Astrocyte (in vitro differentiated cells and primary cell): ENCODE results near the gene FTO. TPM values are rescaled to one million over a fixed set of nuclear protein-coding genes. Genes with fewer than 3 reads are reported as not detected.
A peak's percentile ranks its signal among the peaks of the same experiment; 100 is the strongest.

ENCODE experiments used
- DNase-seq: peaks from one replicate; pipeline ENCODE4 v3.0.0-alpha.2; 2010; ENCODE audit warnings: low read depth
- FAIRE-seq: peaks from 2 replicates; lab custom pipeline; 2011; peaks lifted over from hg19 to GRCh38; lab: Jason Lieb, UNC
- H2AFZ ChIP-seq: 2 replicates; pipeline ENCODE4 v1.6.0; 2012; ENCODE audit warnings: low read depth, low read length, inconsistent platforms
- H3K27ac ChIP-seq: 2 replicates; pipeline ENCODE4 v1.5.1; 2011; ENCODE audit warnings: low read depth, low read length, inconsistent platforms
- H3K27me3 ChIP-seq: 2 replicates; pipeline ENCODE4 v1.6.0; 2011; ENCODE audit warnings: low read length, inconsistent platforms; ENCODE audit not compliant: insufficient read depth
- H3K36me3 ChIP-seq: 2 replicates; pipeline ENCODE4 v1.5.1; 2011; ENCODE audit warnings: low read length, inconsistent platforms; ENCODE audit not compliant: insufficient read depth
- H3K4me1 ChIP-seq: 2 replicates; pipeline ENCODE4 v1.5.1; 2011; ENCODE audit warnings: low read length, inconsistent platforms; ENCODE audit not compliant: insufficient read depth
- H3K4me2 ChIP-seq: 2 replicates; pipeline ENCODE4 v1.6.0; 2012; ENCODE audit warnings: low read length, inconsistent platforms
- H3K4me3 ChIP-seq: 2 replicates; pipeline ENCODE4 v1.5.1; 2011; ENCODE audit warnings: low read depth, mild to moderate bottlenecking, low read length, inconsistent platforms; ENCODE audit not compliant: insufficient read depth
- H3K79me2 ChIP-seq: 2 replicates; pipeline ENCODE4 v1.6.0; 2012; ENCODE audit warnings: mild to moderate bottlenecking, low read length, inconsistent platforms; ENCODE audit not compliant: insufficient read depth
- H3K9ac ChIP-seq: 2 replicates; pipeline ENCODE4 v1.6.0; 2012; ENCODE audit warnings: mild to moderate bottlenecking, low read length, inconsistent platforms
- H3K9me3 ChIP-seq: 2 replicates; pipeline ENCODE4 v1.5.1; 2012; ENCODE audit warnings: low read depth, mild to moderate bottlenecking, low read length, inconsistent platforms; ENCODE audit not compliant: insufficient read depth
- H4K20me1 ChIP-seq: 2 replicates; pipeline ENCODE4 v1.6.0; 2012; ENCODE audit warnings: low read length, inconsistent platforms; ENCODE audit not compliant: insufficient read depth
- H3K27ac Mint-ChIP-seq: one replicate; pipeline ENCODE4 v1.8.0; 2021; ENCODE audit warnings: mild to moderate bottlenecking, mixed read lengths; ENCODE audit not compliant: unreplicated experiment
- H3K27me3 Mint-ChIP-seq: one replicate; pipeline ENCODE4 v1.8.0; 2021; ENCODE audit warnings: low read depth, mixed read lengths; ENCODE audit not compliant: unreplicated experiment
- H3K36me3 Mint-ChIP-seq: one replicate; pipeline ENCODE4 v1.8.0; 2021; ENCODE audit warnings: low read depth, mixed read lengths; ENCODE audit not compliant: unreplicated experiment
- H3K4me1 Mint-ChIP-seq: one replicate; pipeline ENCODE4 v1.8.0; 2021; ENCODE audit warnings: low read depth, mixed read lengths; ENCODE audit not compliant: unreplicated experiment
- H3K4me3 Mint-ChIP-seq: one replicate; pipeline ENCODE4 v1.8.0; 2021; ENCODE audit warnings: mild to moderate bottlenecking, moderate library complexity, mixed read lengths; ENCODE audit not compliant: unreplicated experiment
- H3K9me3 Mint-ChIP-seq: one replicate; pipeline ENCODE4 v1.8.0; 2021; ENCODE audit warnings: mild to moderate bottlenecking, mixed read lengths; ENCODE audit not compliant: unreplicated experiment
- EZH2 ChIP-seq: IDR thresholded peaks from 2 replicates; pipeline ENCODE4 v1.6.1; 2012; ENCODE audit warnings: mild to moderate bottlenecking, low read length, inconsistent platforms; ENCODE audit not compliant: insufficient read depth
- total RNA-seq: library from RNA; stranded (reverse); gene quantifications from 2 replicates; pipeline ENCODE4 v1.2.1, GENCODE V29; 2021
- TF ChIP-seq, protein P1 (sequence below): IDR thresholded peaks from 2 replicates; pipeline ENCODE4 v1.5.1; 2011; ENCODE audit warnings: low read depth, mild to moderate bottlenecking, inconsistent platforms, low read length, moderate library complexity; ENCODE audit not compliant: insufficient read depth

The FTO gene
- total RNA-seq, 1 donor from 2014 or later, result 73.1 TPM

DNA sequence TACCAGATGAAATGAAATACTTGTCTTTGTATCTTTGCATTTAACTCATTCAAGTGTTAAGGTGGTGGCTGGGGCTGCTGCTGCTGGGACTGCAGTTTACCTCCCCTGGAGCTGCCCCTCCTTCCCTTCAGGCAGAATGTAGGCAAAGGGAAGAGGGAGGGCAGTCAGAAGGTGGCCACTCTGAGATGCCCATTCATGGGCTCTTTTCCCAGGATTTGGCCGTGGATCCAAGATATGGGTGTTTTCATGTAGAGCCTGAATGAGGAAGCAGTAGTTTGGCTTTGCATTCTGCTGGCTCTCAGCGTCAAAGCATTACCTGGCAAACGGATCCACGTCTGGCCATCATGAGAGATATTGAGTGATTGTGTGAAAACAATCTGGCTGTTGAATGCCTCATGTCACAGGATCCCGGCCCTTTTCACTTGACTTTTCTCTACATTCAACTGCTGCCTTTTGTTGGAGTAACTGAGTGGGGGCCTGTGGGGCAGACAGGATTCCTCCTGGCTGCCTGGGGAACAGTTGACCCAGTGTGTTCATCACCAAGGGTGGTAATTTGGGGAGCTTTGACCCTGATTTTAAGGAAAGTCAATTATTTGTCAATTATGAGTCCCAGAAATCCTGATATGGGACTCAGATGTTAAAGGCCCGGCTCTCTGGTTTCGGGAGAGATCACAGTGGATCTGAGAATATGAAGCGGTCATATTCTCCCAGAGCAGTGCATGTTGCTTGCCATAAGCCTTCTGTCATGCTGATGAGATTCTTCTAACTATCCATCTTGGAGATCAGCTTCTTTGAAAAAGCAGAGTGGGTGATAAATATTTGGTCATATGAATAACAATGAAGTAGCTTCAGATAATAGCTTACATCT is 345.9 kb downstream of the FTO start:
- H2AFZ ChIP-seq, result no peak overlapping the region
- H3K27ac Mint-ChIP-seq, result no peak overlapping the region
- no peak overlapping the region for H3K4me3 Mint-ChIP-seq
- no peak overlapping the region for H3K9ac ChIP-seq
- H3K4me1 ChIP-seq, result no peaks in the 10 kb centered on the region
- H3K27me3 Mint-ChIP-seq, result no peaks in the 10 kb centered on the region
- H3K79me2 ChIP-seq, result no peaks in the 10 kb centered on the region
- H3K9me3 ChIP-seq, result no peaks in the 10 kb centered on the region
- H3K36me3 ChIP-seq, result no peaks in the 10 kb centered on the region
- no peaks in the 10 kb centered on the region for H3K9me3 Mint-ChIP-seq
- FAIRE-seq (no peak), DNase-seq (peak; percentile 9)
- H3K4me1 Mint-ChIP-seq, result no peaks in the 10 kb centered on the region
- H4K20me1 ChIP-seq, result peaks cover 3% of the 10 kb centered on the region
- H3K27me3 ChIP-seq, result no peaks in the 10 kb centered on the region
- no peak overlapping the region for H3K27ac ChIP-seq
- no peak overlapping the region for H3K4me3 ChIP-seq
- no peak overlapping the region for H3K4me2 ChIP-seq
- peaks cover 6% of the 10 kb centered on the region for H3K36me3 Mint-ChIP-seq
- no peak for TF ChIP-seq EZH2

DNA sequence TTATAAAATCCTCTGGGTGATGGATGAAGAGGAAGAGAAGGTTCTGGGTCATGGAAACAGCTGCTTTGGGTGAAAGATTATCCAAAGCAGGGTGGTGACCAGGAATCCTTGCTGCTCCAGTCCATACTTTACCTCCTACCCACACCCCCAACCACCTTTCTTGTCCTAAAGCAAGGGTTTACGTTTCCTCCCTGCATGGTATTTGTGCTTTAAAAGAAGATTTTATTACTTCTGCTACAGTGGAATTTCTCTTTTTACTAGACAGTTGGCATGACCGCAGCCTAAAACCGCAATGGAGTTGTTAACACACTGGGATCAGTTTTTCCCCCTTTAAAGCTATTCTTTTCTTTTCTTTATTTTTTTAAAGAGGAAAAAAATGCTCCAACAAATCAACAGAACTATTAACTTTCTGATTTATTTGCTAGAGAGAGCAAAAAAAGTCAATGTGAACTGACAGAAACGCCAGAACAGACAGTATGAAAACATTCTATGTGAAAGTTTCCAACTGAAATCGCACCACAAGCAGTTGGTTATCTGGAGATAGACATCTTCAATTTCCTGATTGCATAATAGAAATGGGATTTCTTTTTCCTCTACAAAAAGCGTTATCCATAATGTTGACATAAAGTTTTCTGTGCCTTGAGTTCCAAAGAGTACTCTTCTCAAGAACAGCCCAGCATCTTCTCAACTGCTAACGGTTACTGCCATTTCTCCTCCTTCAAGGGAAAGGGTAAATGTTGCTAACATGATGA is 346.7 kb downstream of the FTO start:
- Histone ChIP-seq H3K79me2 (no peaks in the 10 kb centered on the region), H4K20me1 (peaks cover 3% of the 10 kb centered on the region), H3K36me3 (no peaks in the 10 kb centered on the region), H3K9me3 (no peaks in the 10 kb centered on the region), H3K4me1 (no peaks in the 10 kb centered on the region), H3K4me2 (no peak overlapping the region), H3K27me3 (no peaks in the 10 kb centered on the region), H3K4me3 (no peak overlapping the region), H2AFZ (no peak overlapping the region), H3K27ac (no peak overlapping the region), H3K9ac (no peak overlapping the region)
- Mint-ChIP-seq H3K36me3 (peaks cover 6% of the 10 kb centered on the region), H3K27me3 (no peaks in the 10 kb centered on the region), H3K27ac (no peak overlapping the region), H3K4me1 (peaks cover under 1% of the 10 kb centered on the region), H3K4me3 (no peak overlapping the region), H3K9me3 (no peaks in the 10 kb centered on the region)
- DNase-seq (peak; percentile 39), FAIRE-seq (no peak)
- TF ChIP-seq, protein P1, sequence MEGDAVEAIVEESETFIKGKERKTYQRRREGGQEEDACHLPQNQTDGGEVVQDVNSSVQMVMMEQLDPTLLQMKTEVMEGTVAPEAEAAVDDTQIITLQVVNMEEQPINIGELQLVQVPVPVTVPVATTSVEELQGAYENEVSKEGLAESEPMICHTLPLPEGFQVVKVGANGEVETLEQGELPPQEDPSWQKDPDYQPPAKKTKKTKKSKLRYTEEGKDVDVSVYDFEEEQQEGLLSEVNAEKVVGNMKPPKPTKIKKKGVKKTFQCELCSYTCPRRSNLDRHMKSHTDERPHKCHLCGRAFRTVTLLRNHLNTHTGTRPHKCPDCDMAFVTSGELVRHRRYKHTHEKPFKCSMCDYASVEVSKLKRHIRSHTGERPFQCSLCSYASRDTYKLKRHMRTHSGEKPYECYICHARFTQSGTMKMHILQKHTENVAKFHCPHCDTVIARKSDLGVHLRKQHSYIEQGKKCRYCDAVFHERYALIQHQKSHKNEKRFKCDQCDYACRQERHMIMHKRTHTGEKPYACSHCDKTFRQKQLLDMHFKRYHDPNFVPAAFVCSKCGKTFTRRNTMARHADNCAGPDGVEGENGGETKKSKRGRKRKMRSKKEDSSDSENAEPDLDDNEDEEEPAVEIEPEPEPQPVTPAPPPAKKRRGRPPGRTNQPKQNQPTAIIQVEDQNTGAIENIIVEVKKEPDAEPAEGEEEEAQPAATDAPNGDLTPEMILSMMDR, result no peak
- no peak for TF ChIP-seq EZH2

DNA sequence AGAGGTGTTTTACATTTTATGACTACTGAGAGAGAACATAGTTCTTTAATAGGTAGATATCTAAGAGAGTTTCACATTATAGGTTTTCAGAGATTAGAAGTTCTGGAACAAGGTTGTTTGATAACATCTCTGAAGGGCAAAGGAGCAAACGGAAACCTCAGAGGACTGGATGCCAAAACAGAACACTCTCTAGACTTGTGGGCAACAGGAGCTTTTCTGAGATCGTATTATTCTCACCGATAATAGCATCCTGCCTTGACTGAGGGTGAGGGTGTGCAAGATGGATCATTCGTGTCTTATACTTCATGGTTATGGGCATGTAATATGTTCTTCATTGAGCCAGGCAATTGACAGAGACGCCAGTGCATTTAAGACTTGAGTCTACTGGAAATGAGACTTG is 347.9 kb downstream of the FTO start:
- Histone ChIP-seq H3K4me1 (no peaks in the 10 kb centered on the region), H3K9me3 (no peaks in the 10 kb centered on the region), H3K4me3 (no peak overlapping the region), H3K4me2 (no peak overlapping the region), H3K27me3 (no peaks in the 10 kb centered on the region), H3K27ac (no peak overlapping the region), H3K9ac (no peak overlapping the region), H3K79me2 (no peaks in the 10 kb centered on the region), H4K20me1 (peaks cover 3% of the 10 kb centered on the region), H3K36me3 (no peaks in the 10 kb centered on the region), H2AFZ (no peak overlapping the region)
- Mint-ChIP-seq H3K4me3 (no peak overlapping the region), H3K4me1 (peaks cover 3% of the 10 kb centered on the region), H3K27me3 (no peaks in the 10 kb centered on the region), H3K27ac (no peak overlapping the region), H3K9me3 (no peaks in the 10 kb centered on the region), H3K36me3 (peaks cover 6% of the 10 kb centered on the region)
- DNase-seq, result no peak
- no peak for TF ChIP-seq EZH2
- TF ChIP-seq, protein P1, result no peak
- no peak for FAIRE-seq
